H9 (cell line): ENCODE results near the gene INHBB. TPM values are rescaled to one million over a fixed set of nuclear protein-coding genes. Genes with fewer than 3 reads are reported as not detected.

Experiments
- DNase-seq: peaks from one replicate; pipeline ENCODE4 v3.0.0-alpha.2; 2017
- H2AFZ ChIP-seq: one replicate; pipeline ENCODE4 v1.6.1; 2013; ENCODE audit warnings: mild to moderate bottlenecking, low read length, control low read depth, moderate library complexity
- H2AK5ac ChIP-seq: 2 replicates; pipeline ENCODE4 v1.6.1; 2013; ENCODE audit warnings: low read length, control low read depth, mixed read lengths; ENCODE audit not compliant: insufficient read length
- H2BK120ac ChIP-seq: one replicate; pipeline ENCODE4 v1.6.1; 2013; ENCODE audit warnings: low read depth, mild to moderate bottlenecking, low read length, control low read depth, inconsistent platforms; ENCODE audit not compliant: poor library complexity, severe bottlenecking
- H2BK12ac ChIP-seq: 2 replicates; pipeline ENCODE4 v1.6.1; 2013; ENCODE audit warnings: low read length, control low read depth, mixed read lengths, low read depth; ENCODE audit not compliant: insufficient read length
- H2BK15ac ChIP-seq: 2 replicates; pipeline ENCODE4 v1.6.1; 2013; ENCODE audit warnings: low read depth, low read length, control low read depth
- H2BK20ac ChIP-seq: one replicate; pipeline ENCODE4 v1.6.1; 2013; ENCODE audit warnings: low read depth, mild to moderate bottlenecking, low read length, control low read depth, inconsistent platforms; ENCODE audit not compliant: poor library complexity, severe bottlenecking
- H2BK5ac ChIP-seq: 2 replicates; pipeline ENCODE4 v1.6.1; 2013; ENCODE audit warnings: low read length, control low read depth, mixed read lengths; ENCODE audit not compliant: insufficient read length
- H3K14ac ChIP-seq: 2 replicates; pipeline ENCODE4 v1.6.1; 2013; ENCODE audit warnings: low read length, control low read depth; ENCODE audit not compliant: insufficient read depth
- H3K18ac ChIP-seq: 2 replicates; pipeline ENCODE4 v1.6.1; 2013; ENCODE audit warnings: low read depth, mild to moderate bottlenecking, mixed read lengths, low read length, control low read depth; ENCODE audit not compliant: insufficient read length
- H3K23ac ChIP-seq: 2 replicates; pipeline ENCODE4 v1.6.1; 2013; ENCODE audit warnings: low read length, control low read depth, mixed read lengths, low read depth; ENCODE audit not compliant: insufficient read length
- H3K23me2 ChIP-seq: 2 replicates; pipeline ENCODE4 v1.6.1; 2013; ENCODE audit warnings: low read depth, mild to moderate bottlenecking, mixed read lengths, low read length, control low read depth; ENCODE audit not compliant: insufficient read length, poor library complexity, severe bottlenecking
- H3K27ac ChIP-seq: 2 replicates; pipeline ENCODE4 v1.5.1; 2013; ENCODE audit warnings: low read length, control low read depth, mixed read lengths, low read depth; ENCODE audit not compliant: insufficient read length
- H3K27me3 ChIP-seq: 2 replicates; pipeline ENCODE4 v1.6.1; 2013; ENCODE audit warnings: low read length, control low read depth, inconsistent platforms; ENCODE audit not compliant: insufficient read depth
- H3K4ac ChIP-seq: 2 replicates; pipeline ENCODE4 v1.6.1; 2013; ENCODE audit warnings: low read depth, mild to moderate bottlenecking, control low read depth, inconsistent platforms, low read length, moderate library complexity
- H3K4me1 ChIP-seq: 2 replicates; pipeline ENCODE4 v1.6.1; 2013; ENCODE audit warnings: low read length, control low read depth, inconsistent platforms; ENCODE audit not compliant: insufficient read depth
- H3K4me2 ChIP-seq: 2 replicates; pipeline ENCODE4 v1.6.1; 2013; ENCODE audit warnings: low read length, control low read depth, mixed read lengths; ENCODE audit not compliant: insufficient read length, insufficient read depth
- H3K56ac ChIP-seq: 2 replicates; pipeline ENCODE4 v1.6.1; 2013; ENCODE audit warnings: low read depth, mild to moderate bottlenecking, mixed read lengths, low read length, control low read depth; ENCODE audit not compliant: insufficient read length
- H3K79me1 ChIP-seq: 2 replicates; pipeline ENCODE4 v1.6.1; 2013; ENCODE audit warnings: low read depth, mild to moderate bottlenecking, moderate library complexity, low read length, control low read depth, inconsistent platforms; ENCODE audit not compliant: insufficient read depth, poor library complexity, severe bottlenecking
- H3K79me2 ChIP-seq: 2 replicates; pipeline ENCODE4 v1.6.1; 2013; ENCODE audit warnings: low read length, control low read depth, inconsistent platforms; ENCODE audit not compliant: insufficient read depth
- H3K9ac ChIP-seq: 2 replicates; pipeline ENCODE4 v1.6.1; 2013; ENCODE audit warnings: low read length, control low read depth, mixed read lengths; ENCODE audit not compliant: insufficient read length; ENCODE audit errors: extremely low read depth
- H3K9me3 ChIP-seq: one replicate; pipeline ENCODE4 v1.6.1; 2013; ENCODE audit warnings: low read depth, low read length, inconsistent platforms; ENCODE audit not compliant: control insufficient read depth
- H3T11ph ChIP-seq: one replicate; pipeline ENCODE4 v1.6.1; 2013; ENCODE audit warnings: mild to moderate bottlenecking, low read length, control low read depth, inconsistent platforms
- H4K20me1 ChIP-seq: one replicate; pipeline ENCODE4 v1.6.1; 2013; ENCODE audit not compliant: control insufficient read depth, insufficient read length, insufficient read depth
- H4K5ac ChIP-seq: 2 replicates; pipeline ENCODE4 v1.6.1; 2013; ENCODE audit warnings: low read depth, mild to moderate bottlenecking, mixed read lengths, low read length, control low read depth; ENCODE audit not compliant: insufficient read length
- H4K8ac ChIP-seq: replicated peaks from 2 replicates; pipeline ENCODE4 v1.6.1; 2013; ENCODE audit warnings: low read length, control low read depth, mixed read lengths, low read depth; ENCODE audit not compliant: insufficient read length
- H4K91ac ChIP-seq: 2 replicates; pipeline ENCODE4 v1.6.1; 2013; ENCODE audit warnings: low read depth, mild to moderate bottlenecking, moderate library complexity, mixed read lengths, low read length, control low read depth; ENCODE audit not compliant: insufficient read length
- H3K27ac Mint-ChIP-seq, 3 experiments: 2 replicates in 2 of 3; 3 replicates in 1 of 3; pipeline ENCODE4 v1.8.0; 2020 to 2021; ENCODE audit warnings: mixed read lengths in 3 of 3, mild to moderate bottlenecking in 1 of 3, moderate library complexity in 1 of 3
- H3K27me3 Mint-ChIP-seq: 2 replicates; pipeline ENCODE4 v1.8.0; 2021; ENCODE audit warnings: low read depth, mild to moderate bottlenecking, moderate library complexity, mixed read lengths
- H3K36me3 Mint-ChIP-seq, 3 experiments: 2 replicates in 2 of 3; 3 replicates in 1 of 3; pipeline ENCODE4 v1.8.0; 2020 to 2021; ENCODE audit warnings: low read depth in 3 of 3, mixed read lengths in 3 of 3; ENCODE audit not compliant: insufficient read depth in 1 of 3
- H3K4me1 Mint-ChIP-seq, 2 experiments: 2 replicates each; pipeline ENCODE4 v1.8.0; 2020; ENCODE audit warnings: mixed read lengths in 2 of 2
- H3K4me3 Mint-ChIP-seq, 2 experiments: 2 replicates in 1 of 2; 3 replicates in 1 of 2; pipeline ENCODE4 v1.8.0; 2020 to 2021; ENCODE audit warnings: mild to moderate bottlenecking in 2 of 2, mixed read lengths in 2 of 2, moderate library complexity in 1 of 2
- H3K9me3 Mint-ChIP-seq, 2 experiments: 2 replicates in 1 of 2; 3 replicates in 1 of 2; pipeline ENCODE4 v1.8.0; 2020; ENCODE audit warnings: mild to moderate bottlenecking in 2 of 2, mixed read lengths in 2 of 2, moderate library complexity in 1 of 2
- WGBS: extraction: QIAGEN DNeasy Blood & Tissue Kit; methylation state at CpG from one replicate; pipeline ENCODE4 v1.1.7; 2013; ENCODE audit warnings: missing lambda C conversion rate, low lambda C conversion rate, mixed read lengths; ENCODE audit not compliant: insufficient read length; ENCODE audit errors: extremely low coverage; 5-methylcytosine and 5-hydroxymethylcytosine counted together
- total RNA-seq: library from RNA; stranded (reverse); gene quantifications from 2 replicates; pipeline ENCODE4 v1.2.1, GENCODE V29; 2021
- TF ChIP-seq, protein P1 (sequence below): fragments of 200-600 bp; sonication (generic); conservative IDR thresholded peaks from 3 replicates; pipeline ENCODE4 v1.8.0; 2021; ENCODE audit warnings: antibody characterized with exemption, mild to moderate bottlenecking

INHBB gene
- total RNA-seq, 1 experiment from 2014 or later = 0.13 TPM

GRCh38 chr2:120347396-120348060 lies 1.6 kb downstream of the INHBB start:
- Histone ChIP-seq H3K4me1 (no peaks in the 10 kb centered on the region; the same call in 1 of the 2 replicates), H3K23me2 (peaks cover 11% of the 10 kb centered on the region), H3K79me1 (no peaks in the 10 kb centered on the region), H4K5ac (no peak overlapping the region), H2BK20ac (no peak overlapping the region), H3K79me2 (no peaks in the 10 kb centered on the region), H3K23ac (no peak overlapping the region), H3K4me2 (peak overlapping the region; percentile 89), H4K20me1 (peaks cover 2% of the 10 kb centered on the region), H2BK120ac (no peak overlapping the region), H3K27me3 (peaks cover 51% of the 10 kb centered on the region), H2AK5ac (no peak overlapping the region), H3K9me3 (no peaks in the 10 kb centered on the region), H4K91ac (no peak overlapping the region), H4K8ac (no peak overlapping the region), H3K9ac (no peak overlapping the region), H3K14ac (no peak overlapping the region), H2BK12ac (no peak overlapping the region), H3K56ac (no peak overlapping the region), H2BK5ac (no peak overlapping the region), H3K27ac (no peak overlapping the region), H3K18ac (no peak overlapping the region), H2BK15ac (no peak overlapping the region), H3T11ph (no peak overlapping the region), H2AFZ (no peak overlapping the region), H3K4ac (no peak overlapping the region)
- Mint-ChIP-seq H3K4me1 (peaks cover 29 to 51% of the 10 kb centered on the region in 2 experiments), H3K9me3 (peaks cover 0 to 2% of the 10 kb centered on the region in 2 experiments; a peak in 2 of 5 replicates), H3K27me3 (peaks cover 89% of the 10 kb centered on the region), H3K4me3 (peak overlapping the region; percentile 51 to 76), H3K27ac (no peak overlapping the region), H3K36me3 (peaks cover 0 to 3% (median 0%) of the 10 kb centered on the region in 3 experiments; a peak in 1 of 7 replicates)
- TF ChIP-seq, protein P1, sequence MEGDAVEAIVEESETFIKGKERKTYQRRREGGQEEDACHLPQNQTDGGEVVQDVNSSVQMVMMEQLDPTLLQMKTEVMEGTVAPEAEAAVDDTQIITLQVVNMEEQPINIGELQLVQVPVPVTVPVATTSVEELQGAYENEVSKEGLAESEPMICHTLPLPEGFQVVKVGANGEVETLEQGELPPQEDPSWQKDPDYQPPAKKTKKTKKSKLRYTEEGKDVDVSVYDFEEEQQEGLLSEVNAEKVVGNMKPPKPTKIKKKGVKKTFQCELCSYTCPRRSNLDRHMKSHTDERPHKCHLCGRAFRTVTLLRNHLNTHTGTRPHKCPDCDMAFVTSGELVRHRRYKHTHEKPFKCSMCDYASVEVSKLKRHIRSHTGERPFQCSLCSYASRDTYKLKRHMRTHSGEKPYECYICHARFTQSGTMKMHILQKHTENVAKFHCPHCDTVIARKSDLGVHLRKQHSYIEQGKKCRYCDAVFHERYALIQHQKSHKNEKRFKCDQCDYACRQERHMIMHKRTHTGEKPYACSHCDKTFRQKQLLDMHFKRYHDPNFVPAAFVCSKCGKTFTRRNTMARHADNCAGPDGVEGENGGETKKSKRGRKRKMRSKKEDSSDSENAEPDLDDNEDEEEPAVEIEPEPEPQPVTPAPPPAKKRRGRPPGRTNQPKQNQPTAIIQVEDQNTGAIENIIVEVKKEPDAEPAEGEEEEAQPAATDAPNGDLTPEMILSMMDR = no peak
- WGBS = no CpG with 5 or more reads among the region's 27 CpGs
- peak; percentile 61 for DNase-seq
